Mucosa of descending colon (tissue), 3 donors: Measurements from ENCODE around the gene LMF1. TPM values are rescaled to one million over a fixed set of nuclear protein-coding genes. Genes with fewer than 3 reads are reported as not detected.

Experiments
- ATAC-seq: fragments of 200-7000 bp; cut with Tn5 transposase; one replicate; pipeline ENCODE4 v1.9.1; 2020; ENCODE audit warnings: mild to moderate bottlenecking, moderate library complexity
- DNase-seq, 3 donors: peaks; one replicate each; pipeline ENCODE4 v3.0.0-alpha.2; 2020
- H3K36me3 ChIP-seq: fragments of 200-600 bp; one replicate; pipeline ENCODE4 v1.8.0; 2021; ENCODE audit warnings: low read depth, mild to moderate bottlenecking
- H3K4me1 ChIP-seq: fragments of 200-600 bp; one replicate; pipeline ENCODE4 v1.8.0; 2021; ENCODE audit warnings: low read depth, mild to moderate bottlenecking
- H3K4me3 ChIP-seq: fragments of 200-600 bp; one replicate; pipeline ENCODE4 v1.8.0; 2021; ENCODE audit warnings: mild to moderate bottlenecking
- H3K9me3 ChIP-seq: fragments of 200-600 bp; one replicate; pipeline ENCODE4 v1.8.0; 2021; ENCODE audit warnings: mild to moderate bottlenecking
- intact Hi-C, 2 donors: fragments of 100-400 bp; cut with DNase I in 1 of 2; cut with micrococcal nuclease in 1 of 2; formaldehyde crosslinking; loops; one replicate each; pipeline versions ENCODE4 v1.11.0 to v1.11.1; 2022; cut with DNase I, micrococcal nuclease
- total RNA-seq, 3 donors: library from RNA; stranded (reverse); fragmentation: NEBNext Ultra II Directional in 2 of 3; extraction: Animal tissue kit (Norgen Biotek cat#: 25700) in 2 of 3; gene quantifications; one replicate each; pipeline versions ENCODE4 v1.2.1 to v1.2.4, GENCODE V29; 2021 to 2023
- TF ChIP-seq, protein P1 (sequence below): fragments of 200-600 bp; IDR thresholded peaks from one replicate; pipeline ENCODE4 v1.8.0; 2022; ENCODE audit warnings: antibody characterized with exemption, mild to moderate bottlenecking
- donor health status: DM: no; HTN: no; CAD: no; lungs with moderate emphysema.
- donor health status: DM: no; HTN: no; CAD: no.
- donor health status: DM: no; HTN: yes; CAD: no.

The LMF1 gene
- total RNA-seq, 3 donors from 2014 or later, result 16.4 to 26.5 (median 25.1) TPM

DNA sequence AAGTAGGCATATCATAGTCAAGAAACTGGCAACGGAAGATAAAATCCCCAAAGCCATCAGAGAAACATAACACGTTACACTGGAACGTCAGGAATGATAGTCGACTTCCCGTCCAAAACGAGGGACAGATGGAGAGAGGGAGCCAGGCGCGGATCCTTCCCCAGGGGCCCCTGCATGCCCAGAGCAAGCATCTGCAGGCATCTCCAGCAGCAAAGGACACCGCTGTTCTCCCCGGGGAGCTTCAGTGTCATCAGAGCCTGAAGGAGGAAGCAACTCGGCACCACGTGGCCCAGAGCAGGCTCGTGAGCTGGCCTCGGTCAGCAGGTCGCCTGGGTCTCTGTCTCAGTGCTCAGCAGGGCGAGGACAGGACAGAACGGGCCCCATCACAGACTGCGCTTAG lies 50.1 kb downstream of the LMF1 start:
- H3K4me3 ChIP-seq, result no peak overlapping the region
- DNase-seq (peak in 1 of 3 donors; percentile 52), ATAC-seq (no peak)
- intact Hi-C loops, result no loop called here
- no peaks in the 10 kb centered on the region for H3K36me3 ChIP-seq
- no peaks in the 10 kb centered on the region for H3K9me3 ChIP-seq
- no peaks in the 10 kb centered on the region for H3K4me1 ChIP-seq
- TF ChIP-seq, protein P1, sequence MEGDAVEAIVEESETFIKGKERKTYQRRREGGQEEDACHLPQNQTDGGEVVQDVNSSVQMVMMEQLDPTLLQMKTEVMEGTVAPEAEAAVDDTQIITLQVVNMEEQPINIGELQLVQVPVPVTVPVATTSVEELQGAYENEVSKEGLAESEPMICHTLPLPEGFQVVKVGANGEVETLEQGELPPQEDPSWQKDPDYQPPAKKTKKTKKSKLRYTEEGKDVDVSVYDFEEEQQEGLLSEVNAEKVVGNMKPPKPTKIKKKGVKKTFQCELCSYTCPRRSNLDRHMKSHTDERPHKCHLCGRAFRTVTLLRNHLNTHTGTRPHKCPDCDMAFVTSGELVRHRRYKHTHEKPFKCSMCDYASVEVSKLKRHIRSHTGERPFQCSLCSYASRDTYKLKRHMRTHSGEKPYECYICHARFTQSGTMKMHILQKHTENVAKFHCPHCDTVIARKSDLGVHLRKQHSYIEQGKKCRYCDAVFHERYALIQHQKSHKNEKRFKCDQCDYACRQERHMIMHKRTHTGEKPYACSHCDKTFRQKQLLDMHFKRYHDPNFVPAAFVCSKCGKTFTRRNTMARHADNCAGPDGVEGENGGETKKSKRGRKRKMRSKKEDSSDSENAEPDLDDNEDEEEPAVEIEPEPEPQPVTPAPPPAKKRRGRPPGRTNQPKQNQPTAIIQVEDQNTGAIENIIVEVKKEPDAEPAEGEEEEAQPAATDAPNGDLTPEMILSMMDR, result no peak

DNA sequence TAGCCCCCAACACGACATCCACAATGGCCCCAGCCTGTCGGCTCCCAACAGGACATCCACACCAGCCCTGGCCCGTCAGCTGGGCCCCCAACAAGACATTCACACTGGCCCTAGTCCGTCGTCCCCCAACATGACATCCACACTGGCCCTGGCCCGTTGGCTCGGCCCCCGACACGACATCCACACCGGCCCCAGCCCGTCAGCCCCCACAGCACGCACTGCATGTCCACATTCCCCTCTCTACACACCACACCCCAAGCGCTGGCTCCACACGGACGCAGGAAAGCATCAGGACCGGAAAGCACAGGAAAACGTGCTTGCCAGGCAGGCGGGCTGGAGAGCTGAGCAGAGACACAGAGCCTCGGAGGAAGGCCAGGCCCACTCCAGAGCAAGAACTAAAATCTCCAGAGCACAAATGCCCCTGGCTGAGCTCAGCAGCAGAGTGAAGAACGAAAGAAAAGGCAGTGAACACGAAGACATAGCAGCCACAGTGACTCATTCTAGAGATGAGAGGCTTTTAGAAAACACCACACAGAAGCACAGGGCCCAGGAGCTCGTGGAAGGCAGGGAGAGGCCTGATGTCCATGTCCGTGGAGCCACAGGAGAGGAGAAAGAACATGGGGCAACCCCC lies 50.6 kb downstream of the LMF1 start:
- TF ChIP-seq, protein P1, result no peak
- intact Hi-C loops, result no loop called here
- no peaks in the 10 kb centered on the region for H3K9me3 ChIP-seq
- H3K4me3 ChIP-seq, result no peak overlapping the region
- H3K36me3 ChIP-seq, result no peaks in the 10 kb centered on the region
- peak in 2 of 3 donors; percentile 9 to 46 for DNase-seq
- ATAC-seq, result no peak
- no peaks in the 10 kb centered on the region for H3K4me1 ChIP-seq

DNA sequence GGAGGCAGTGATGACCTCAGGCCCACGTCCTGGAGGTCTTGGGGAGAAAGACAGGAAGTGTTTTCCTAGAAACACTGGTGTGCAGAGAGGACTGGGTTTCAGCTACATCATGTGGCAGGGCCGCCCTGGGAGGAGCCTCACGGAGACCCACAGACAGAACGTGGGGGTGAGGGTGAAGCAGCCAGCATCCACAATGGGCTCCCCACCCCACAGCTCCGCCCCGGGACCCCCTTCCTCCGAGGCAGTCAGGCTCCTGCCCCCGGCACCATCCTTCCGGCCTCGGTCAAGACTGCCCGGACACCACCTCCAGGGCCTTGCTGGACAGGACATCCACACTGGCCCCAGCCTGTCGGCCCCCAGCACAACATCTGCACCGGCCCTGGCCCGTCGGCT lies 51.1 kb downstream of the LMF1 start:
- TF ChIP-seq, protein P1, result no peak
- no peaks in the 10 kb centered on the region for H3K4me1 ChIP-seq
- H3K36me3 ChIP-seq, result no peaks in the 10 kb centered on the region
- intact Hi-C loops, result no loop called here
- ATAC-seq (no peak), DNase-seq (peak in 1 of 3 donors; percentile 43)
- no peak overlapping the region for H3K4me3 ChIP-seq
- H3K9me3 ChIP-seq, result no peaks in the 10 kb centered on the region

DNA sequence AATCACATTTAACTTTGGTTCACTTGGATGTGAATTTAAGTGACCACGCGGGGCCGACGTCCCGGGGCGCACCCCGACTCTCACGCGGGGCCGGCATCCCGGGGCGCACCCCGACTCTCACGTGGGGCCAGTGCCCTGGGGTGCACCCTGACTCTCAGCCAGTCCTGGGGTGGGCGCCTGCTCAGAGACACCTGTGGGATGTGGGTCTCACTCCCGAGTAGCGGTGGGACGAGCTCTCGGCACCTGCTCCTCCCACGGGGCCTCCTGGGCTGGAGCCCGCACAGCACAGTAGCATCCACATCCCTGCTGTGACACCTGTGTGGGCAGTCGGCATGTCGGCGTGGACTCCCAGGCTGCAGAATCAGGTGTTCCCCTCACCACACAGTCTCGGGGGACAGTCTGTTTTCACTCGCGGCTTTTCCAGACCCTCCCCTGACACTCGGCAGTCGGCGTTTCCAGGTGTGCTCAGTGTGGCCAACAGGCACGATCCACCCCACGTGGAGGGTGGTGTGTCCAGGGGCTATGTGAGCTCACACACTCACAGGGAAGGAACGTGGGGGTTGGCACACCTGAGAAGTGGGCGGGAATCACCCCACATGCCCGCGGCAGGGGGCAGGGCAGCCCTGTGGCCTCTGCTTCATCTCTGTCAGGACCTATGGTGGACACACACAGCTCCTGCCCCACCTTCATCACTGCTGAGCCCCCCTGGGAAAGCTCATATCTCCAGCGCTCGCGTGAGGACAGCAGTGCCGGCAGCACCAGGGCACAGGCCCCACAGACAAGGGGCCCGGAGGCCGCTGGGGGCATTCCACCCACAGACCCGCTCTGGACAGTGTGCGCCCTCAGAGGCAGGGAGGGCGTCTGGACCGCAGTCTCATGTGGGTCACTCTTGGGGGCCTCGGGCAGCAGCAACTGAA lies 51.8 kb downstream of the LMF1 start:
- Histone ChIP-seq H3K4me3 (no peak overlapping the region), H3K36me3 (no peaks in the 10 kb centered on the region), H3K9me3 (no peaks in the 10 kb centered on the region), H3K4me1 (no peaks in the 10 kb centered on the region)
- TF ChIP-seq, protein P1, result no peak
- DNase-seq (peak in 1 of 3 donors; percentile 45), ATAC-seq (peak; percentile 5)
- intact Hi-C loops, result no loop called here

DNA sequence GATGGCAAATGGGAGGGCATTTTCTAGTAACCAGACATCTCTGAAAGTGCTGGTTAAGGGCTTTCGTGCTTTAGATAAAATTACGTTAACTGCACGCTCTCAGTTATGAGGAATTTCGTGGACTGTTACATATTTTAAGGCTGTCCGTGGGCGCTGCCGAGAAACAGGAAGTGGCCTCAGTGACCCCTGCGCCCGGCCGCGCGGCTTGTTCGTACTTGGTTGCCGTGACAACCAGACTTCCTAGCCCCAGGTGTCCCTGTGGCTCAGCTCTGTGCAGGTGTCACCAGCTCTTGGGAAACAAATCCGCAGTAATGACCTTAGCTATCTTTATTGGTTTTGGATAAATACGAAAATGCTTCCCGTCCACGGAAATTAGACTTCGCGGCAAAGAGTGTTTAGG lies 52.7 kb downstream of the LMF1 start:
- TF ChIP-seq, protein P1, result no peak
- DNase-seq (peak in 2 of 3 donors; percentile 21 to 63), ATAC-seq (peak; percentile 86)

More for the DNA sequence above, 52.7 kb downstream of the LMF1 start:
- H3K4me1 ChIP-seq, result no peaks in the 10 kb centered on the region
- no peaks in the 10 kb centered on the region for H3K36me3 ChIP-seq
- no peaks in the 10 kb centered on the region for H3K9me3 ChIP-seq
- no peak overlapping the region for H3K4me3 ChIP-seq
- intact Hi-C loops, result no loop called here
